ENCODE measurements around the gene ZNRF1. TPM values are rescaled to one million over a fixed set of nuclear protein-coding genes. Genes with fewer than 3 reads are reported as not detected.

ZNRF1 gene
- total and polyA plus RNA-seq, 2 of the 13 experiments (the other 11 are each of a cell fraction or from before 2014, with no cell fraction given) = 43.9 to 58.7 TPM

DNA sequence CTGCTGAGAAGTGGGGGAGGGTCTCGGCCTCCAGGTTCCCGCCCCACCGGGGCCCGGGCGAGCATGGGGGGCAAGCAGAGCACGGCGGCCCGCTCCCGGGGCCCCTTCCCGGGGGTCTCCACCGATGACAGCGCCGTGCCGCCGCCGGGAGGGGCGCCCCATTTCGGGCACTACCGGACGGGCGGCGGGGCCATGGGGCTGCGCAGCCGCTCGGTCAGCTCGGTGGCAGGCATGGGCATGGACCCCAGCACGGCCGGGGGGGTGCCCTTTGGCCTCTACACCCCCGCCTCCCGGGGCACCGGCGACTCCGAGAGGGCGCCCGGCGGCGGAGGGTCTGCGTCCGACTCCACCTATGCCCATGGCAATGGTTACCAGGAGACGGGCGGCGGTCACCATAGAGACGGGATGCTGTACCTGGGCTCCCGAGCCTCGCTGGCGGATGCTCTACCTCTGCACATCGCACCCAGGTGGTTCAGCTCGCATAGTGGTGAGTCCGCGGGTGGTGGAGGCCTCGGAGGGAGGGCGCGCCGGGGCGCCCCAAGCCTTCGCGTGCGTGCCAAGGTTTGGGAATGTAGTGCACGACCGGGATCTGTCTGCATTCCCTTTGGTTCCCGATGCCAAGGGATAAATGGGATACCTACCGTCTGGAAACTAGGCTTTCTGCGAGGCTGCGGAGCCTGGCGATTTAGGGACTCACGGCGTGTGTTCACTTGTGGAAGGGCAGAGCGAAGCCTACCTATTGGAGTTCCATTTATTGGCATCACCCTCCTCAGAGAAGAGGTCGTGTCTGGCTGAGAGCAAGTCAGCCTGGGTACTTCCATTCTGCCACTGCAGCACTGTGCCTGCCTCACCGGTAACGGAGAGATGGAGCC is 1.0 kb downstream of the ZNRF1 start (continued):
- TF ChIP-seq, protein P1, sequence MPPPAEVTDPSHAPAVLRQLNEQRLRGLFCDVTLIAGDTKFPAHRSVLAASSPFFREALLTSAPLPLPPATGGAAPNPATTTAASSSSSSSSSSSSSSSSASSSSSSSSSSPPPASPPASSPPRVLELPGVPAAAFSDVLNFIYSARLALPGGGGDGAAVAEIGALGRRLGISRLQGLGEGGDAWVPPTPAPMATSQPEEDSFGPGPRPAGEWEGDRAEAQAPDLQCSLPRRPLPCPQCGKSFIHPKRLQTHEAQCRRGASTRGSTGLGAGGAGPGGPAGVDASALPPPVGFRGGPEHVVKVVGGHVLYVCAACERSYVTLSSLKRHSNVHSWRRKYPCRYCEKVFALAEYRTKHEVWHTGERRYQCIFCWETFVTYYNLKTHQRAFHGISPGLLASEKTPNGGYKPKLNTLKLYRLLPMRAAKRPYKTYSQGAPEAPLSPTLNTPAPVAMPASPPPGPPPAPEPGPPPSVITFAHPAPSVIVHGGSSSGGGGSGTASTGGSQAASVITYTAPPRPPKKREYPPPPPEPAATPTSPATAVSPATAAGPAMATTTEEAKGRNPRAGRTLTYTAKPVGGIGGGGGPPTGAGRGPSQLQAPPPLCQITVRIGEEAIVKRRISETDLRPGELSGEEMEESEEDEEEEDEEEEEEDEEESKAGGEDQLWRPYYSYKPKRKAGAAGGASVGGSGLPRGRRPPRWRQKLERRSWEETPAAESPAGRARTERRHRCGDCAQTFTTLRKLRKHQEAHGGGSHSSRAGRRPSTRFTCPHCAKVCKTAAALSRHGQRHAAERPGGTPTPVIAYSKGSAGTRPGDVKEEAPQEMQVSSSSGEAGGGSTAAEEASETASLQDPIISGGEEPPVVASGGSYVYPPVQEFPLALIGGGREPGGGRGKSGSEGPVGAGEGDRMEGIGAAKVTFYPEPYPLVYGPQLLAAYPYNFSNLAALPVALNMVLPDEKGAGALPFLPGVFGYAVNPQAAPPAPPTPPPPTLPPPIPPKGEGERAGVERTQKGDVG (CRISPR knock-in tag; IDR thresholded peaks at IDR 0.05; ENCODE audit: borderline replicate concordance) = 0 out of 2 replicates have a peak, but pooled peaks have one; percentile 19
- TF ChIP-seq EEA1 (CRISPR knock-in tag; IDR thresholded peaks at IDR 0.05; ENCODE audit: borderline replicate concordance) (no peak), ZNF451 (CRISPR knock-in tag; IDR thresholded peaks at IDR 0.05) (0 out of 2 replicates have a peak, but pooled peaks have one; percentile 40), MIER3 (CRISPR knock-in tag; IDR thresholded peaks at IDR 0.05; ENCODE audit: borderline replicate concordance) (0 out of 2 replicates have a peak, but pooled peaks have one; percentile 17), TMF1 (CRISPR knock-in tag; IDR thresholded peaks at IDR 0.05; ENCODE audit: low read depth) (peak; percentile 85), ZNF563 (CRISPR knock-in tag; IDR thresholded peaks at IDR 0.05) (peak; percentile 81; the same call in 1 of the 2 replicates), MEF2D (CRISPR knock-in tag; IDR thresholded peaks at IDR 0.05) (no peak), ZNF430 (CRISPR knock-in tag; IDR thresholded peaks at IDR 0.05) (no peak), ZNF709 (CRISPR knock-in tag; IDR thresholded peaks at IDR 0.05) (0 out of 2 replicates have a peak, but pooled peaks have one; percentile 52), ZNF598 (CRISPR knock-in tag; IDR thresholded peaks at IDR 0.05; ENCODE audit: borderline replicate concordance) (no peak), ZNF589 (CRISPR knock-in tag; conservative IDR thresholded peaks at IDR 0.05) (0 out of 2 replicates have a peak, but pooled peaks have one; percentile 50), FOXM1 (CRISPR knock-in tag; IDR thresholded peaks at IDR 0.05) (no peak)
- TF ChIP-seq, protein P2, sequence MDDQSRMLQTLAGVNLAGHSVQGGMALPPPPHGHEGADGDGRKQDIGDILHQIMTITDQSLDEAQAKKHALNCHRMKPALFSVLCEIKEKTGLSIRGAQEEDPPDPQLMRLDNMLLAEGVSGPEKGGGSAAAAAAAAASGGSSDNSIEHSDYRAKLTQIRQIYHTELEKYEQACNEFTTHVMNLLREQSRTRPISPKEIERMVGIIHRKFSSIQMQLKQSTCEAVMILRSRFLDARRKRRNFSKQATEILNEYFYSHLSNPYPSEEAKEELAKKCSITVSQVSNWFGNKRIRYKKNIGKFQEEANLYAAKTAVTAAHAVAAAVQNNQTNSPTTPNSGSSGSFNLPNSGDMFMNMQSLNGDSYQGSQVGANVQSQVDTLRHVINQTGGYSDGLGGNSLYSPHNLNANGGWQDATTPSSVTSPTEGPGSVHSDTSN (CRISPR knock-in tag; IDR thresholded peaks at IDR 0.05; ENCODE audit: borderline replicate concordance) = no peak
- TF ChIP-seq, protein P3, sequence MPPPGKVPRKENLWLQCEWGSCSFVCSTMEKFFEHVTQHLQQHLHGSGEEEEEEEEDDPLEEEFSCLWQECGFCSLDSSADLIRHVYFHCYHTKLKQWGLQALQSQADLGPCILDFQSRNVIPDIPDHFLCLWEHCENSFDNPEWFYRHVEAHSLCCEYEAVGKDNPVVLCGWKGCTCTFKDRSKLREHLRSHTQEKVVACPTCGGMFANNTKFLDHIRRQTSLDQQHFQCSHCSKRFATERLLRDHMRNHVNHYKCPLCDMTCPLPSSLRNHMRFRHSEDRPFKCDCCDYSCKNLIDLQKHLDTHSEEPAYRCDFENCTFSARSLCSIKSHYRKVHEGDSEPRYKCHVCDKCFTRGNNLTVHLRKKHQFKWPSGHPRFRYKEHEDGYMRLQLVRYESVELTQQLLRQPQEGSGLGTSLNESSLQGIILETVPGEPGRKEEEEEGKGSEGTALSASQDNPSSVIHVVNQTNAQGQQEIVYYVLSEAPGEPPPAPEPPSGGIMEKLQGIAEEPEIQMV (CRISPR knock-in tag; IDR thresholded peaks at IDR 0.05; ENCODE audit: low read depth) = peak; percentile 58; the same call in 1 of the 2 replicates
- TF ChIP-seq, protein P4, sequence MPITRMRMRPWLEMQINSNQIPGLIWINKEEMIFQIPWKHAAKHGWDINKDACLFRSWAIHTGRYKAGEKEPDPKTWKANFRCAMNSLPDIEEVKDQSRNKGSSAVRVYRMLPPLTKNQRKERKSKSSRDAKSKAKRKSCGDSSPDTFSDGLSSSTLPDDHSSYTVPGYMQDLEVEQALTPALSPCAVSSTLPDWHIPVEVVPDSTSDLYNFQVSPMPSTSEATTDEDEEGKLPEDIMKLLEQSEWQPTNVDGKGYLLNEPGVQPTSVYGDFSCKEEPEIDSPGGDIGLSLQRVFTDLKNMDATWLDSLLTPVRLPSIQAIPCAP (CRISPR knock-in tag; IDR thresholded peaks at IDR 0.05; ENCODE audit: low read depth) = 0 out of 2 replicates have a peak, but pooled peaks have one; percentile 60
- TF ChIP-seq, protein P5, sequence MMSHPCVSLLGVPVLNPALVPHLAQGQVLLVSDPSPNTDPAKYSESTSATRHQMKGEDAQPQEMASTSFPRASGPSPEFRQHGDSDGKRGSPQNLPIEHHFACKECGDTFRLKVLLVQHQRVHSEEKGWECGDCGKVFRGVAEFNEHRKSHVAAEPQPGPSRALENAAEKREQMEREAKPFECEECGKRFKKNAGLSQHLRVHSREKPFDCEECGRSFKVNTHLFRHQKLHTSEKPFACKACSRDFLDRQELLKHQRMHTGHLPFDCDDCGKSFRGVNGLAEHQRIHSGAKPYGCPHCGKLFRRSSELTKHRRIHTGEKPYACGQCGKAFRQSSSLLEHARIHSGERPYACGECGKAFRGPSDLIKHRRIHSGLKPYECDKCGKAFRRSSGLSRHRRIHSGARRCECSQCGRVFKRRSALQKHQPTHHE (CRISPR knock-in tag; IDR thresholded peaks at IDR 0.05; ENCODE audit: borderline replicate concordance) = no peak; the same call in 1 of the 2 replicates

Measured in HepG2 (cell line).